ENCODE measurements around the gene NEK10.

The NEK10 gene

GRCh38 chr3:27079427-27080257 is 289.5 kb downstream of the NEK10 start:
- Histone ChIP-seq H3K4me1 (ENCODE audit: insufficient read depth, low read length) (peaks cover 27% of the 10 kb centered on the region), H3K27me3 (ENCODE audit: insufficient read depth, low read length) (no peaks in the 10 kb centered on the region), H2AFZ (ENCODE audit: low read depth, low read length) (no peak overlapping the region), H3K4me3 (ENCODE audit: low read length) (no peak overlapping the region), H3K9me3 (ENCODE audit: low read length) (no peaks in the 10 kb centered on the region), H3K36me3 (ENCODE audit: insufficient read depth, low read length) (no peaks in the 10 kb centered on the region)

- H3K9me3 ChIP-seq (ENCODE audit: low read length): no peaks in the 10 kb centered on the region
- H3K4me3 ChIP-seq (ENCODE audit: low read length): no peak overlapping the region
- peaks cover 27% of the 10 kb centered on the region for H3K4me1 ChIP-seq (ENCODE audit: insufficient read depth, low read length)
- no peaks in the 10 kb centered on the region for H3K27me3 ChIP-seq (ENCODE audit: insufficient read depth, low read length)
- H3K36me3 ChIP-seq (ENCODE audit: insufficient read depth, low read length): no peaks in the 10 kb centered on the region
- H2AFZ ChIP-seq (ENCODE audit: low read depth, low read length): no peak overlapping the region
Observed at GRCh38 chr3:27078246-27078913, 290.8 kb downstream of the NEK10 start.

GRCh38 chr3:27076815-27077630 is 292.2 kb downstream of the NEK10 start:
- H3K9me3 ChIP-seq (ENCODE audit: low read length): no peaks in the 10 kb centered on the region

GRCh38 chr3:27074914-27075313 is 294.3 kb downstream of the NEK10 start:
- no peaks in the 10 kb centered on the region for H3K27me3 ChIP-seq (ENCODE audit: insufficient read depth, low read length)
- H3K9me3 ChIP-seq (ENCODE audit: low read length): no peaks in the 10 kb centered on the region

More at GRCh38 chr3:27076815-27077630, 292.2 kb downstream of the NEK10 start:
- H3K27me3 ChIP-seq (ENCODE audit: insufficient read depth, low read length): no peaks in the 10 kb centered on the region
- H2AFZ ChIP-seq (ENCODE audit: low read depth, low read length): no peak overlapping the region
- no peaks in the 10 kb centered on the region for H3K36me3 ChIP-seq (ENCODE audit: insufficient read depth, low read length)
- H3K4me1 ChIP-seq (ENCODE audit: insufficient read depth, low read length): peaks cover 27% of the 10 kb centered on the region
- no peak overlapping the region for H3K4me3 ChIP-seq (ENCODE audit: low read length)

GRCh38 chr3:27073912-27074311 is 295.3 kb downstream of the NEK10 start:
- no peaks in the 10 kb centered on the region for H3K27me3 ChIP-seq (ENCODE audit: insufficient read depth, low read length)

More at GRCh38 chr3:27074914-27075313, 294.3 kb downstream of the NEK10 start:
- H3K4me3 ChIP-seq (ENCODE audit: low read length): no peak overlapping the region
- H2AFZ ChIP-seq (ENCODE audit: low read depth, low read length): no peak overlapping the region
- no peaks in the 10 kb centered on the region for H3K36me3 ChIP-seq (ENCODE audit: insufficient read depth, low read length)
- H3K4me1 ChIP-seq (ENCODE audit: insufficient read depth, low read length): peaks cover 26% of the 10 kb centered on the region

GRCh38 chr3:27072810-27073651 is 296.2 kb downstream of the NEK10 start:
- Histone ChIP-seq H2AFZ (ENCODE audit: low read depth, low read length) (no peak overlapping the region), H3K9me3 (ENCODE audit: low read length) (no peaks in the 10 kb centered on the region), H3K4me3 (ENCODE audit: low read length) (no peak overlapping the region), H3K36me3 (ENCODE audit: insufficient read depth, low read length) (no peaks in the 10 kb centered on the region), H3K4me1 (ENCODE audit: insufficient read depth, low read length) (peaks cover 9% of the 10 kb centered on the region), H3K27me3 (ENCODE audit: insufficient read depth, low read length) (no peaks in the 10 kb centered on the region)

More at GRCh38 chr3:27073912-27074311, 295.3 kb downstream of the NEK10 start:
- Histone ChIP-seq H3K4me3 (ENCODE audit: low read length) (no peak overlapping the region), H3K4me1 (ENCODE audit: insufficient read depth, low read length) (peaks cover 17% of the 10 kb centered on the region), H3K9me3 (ENCODE audit: low read length) (no peaks in the 10 kb centered on the region), H2AFZ (ENCODE audit: low read depth, low read length) (no peak overlapping the region), H3K36me3 (ENCODE audit: insufficient read depth, low read length) (no peaks in the 10 kb centered on the region)

GRCh38 chr3:27060336-27060735 is 308.8 kb downstream of the NEK10 start:
- H3K9me3 ChIP-seq (ENCODE audit: low read length): no peaks in the 10 kb centered on the region
- no peaks in the 10 kb centered on the region for H3K27me3 ChIP-seq (ENCODE audit: insufficient read depth, low read length)
- no peak overlapping the region for H3K4me3 ChIP-seq (ENCODE audit: low read length)
- H2AFZ ChIP-seq (ENCODE audit: low read depth, low read length): no peak overlapping the region
- no peaks in the 10 kb centered on the region for H3K4me1 ChIP-seq (ENCODE audit: insufficient read depth, low read length)
- no peaks in the 10 kb centered on the region for H3K36me3 ChIP-seq (ENCODE audit: insufficient read depth, low read length)

All from neuron (in vitro differentiated cells).